ENCODE data around the gene TTLL11.

Gene TTLL11

DNA sequence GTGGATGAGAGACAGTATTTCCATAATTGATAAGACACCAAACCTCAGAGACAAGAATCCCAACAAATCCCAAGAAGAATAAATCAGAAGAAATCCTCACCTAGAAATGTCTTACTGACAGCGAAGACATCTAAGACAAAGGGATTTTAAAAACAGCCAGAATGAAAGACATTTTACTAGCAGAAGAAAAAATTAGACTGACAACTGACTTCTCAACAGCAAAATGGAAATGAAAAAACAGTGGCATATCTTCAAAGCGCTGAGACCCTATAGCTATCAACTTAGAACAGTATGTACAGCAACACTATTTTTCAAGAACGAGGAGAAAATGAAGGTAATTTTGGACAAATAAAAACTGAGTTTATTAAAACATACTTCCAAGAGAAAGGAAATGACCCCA is 16.3 kb downstream of the TTLL11 start:
- no peak for DNase-seq

DNA sequence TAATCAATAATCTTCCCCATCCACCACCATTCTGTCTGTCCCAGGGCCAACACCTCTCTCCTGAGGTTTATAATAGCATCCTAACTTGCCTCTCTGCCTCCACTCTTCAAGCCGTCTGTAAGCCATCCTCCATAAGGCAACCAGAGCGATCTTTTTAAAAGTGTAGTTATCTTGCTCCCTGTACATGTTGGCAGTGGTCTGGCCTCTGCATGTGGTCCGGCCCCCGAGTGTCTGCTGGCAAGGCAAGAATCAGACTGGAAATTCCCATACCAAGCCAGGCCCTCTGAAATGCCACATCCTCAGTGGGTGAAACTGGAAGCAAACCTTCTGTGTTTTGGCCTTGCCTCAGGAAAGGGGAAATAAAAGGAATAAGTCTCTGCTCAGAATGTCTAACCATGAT is 17.0 kb downstream of the TTLL11 start:
- DNase-seq = no peak

DNA sequence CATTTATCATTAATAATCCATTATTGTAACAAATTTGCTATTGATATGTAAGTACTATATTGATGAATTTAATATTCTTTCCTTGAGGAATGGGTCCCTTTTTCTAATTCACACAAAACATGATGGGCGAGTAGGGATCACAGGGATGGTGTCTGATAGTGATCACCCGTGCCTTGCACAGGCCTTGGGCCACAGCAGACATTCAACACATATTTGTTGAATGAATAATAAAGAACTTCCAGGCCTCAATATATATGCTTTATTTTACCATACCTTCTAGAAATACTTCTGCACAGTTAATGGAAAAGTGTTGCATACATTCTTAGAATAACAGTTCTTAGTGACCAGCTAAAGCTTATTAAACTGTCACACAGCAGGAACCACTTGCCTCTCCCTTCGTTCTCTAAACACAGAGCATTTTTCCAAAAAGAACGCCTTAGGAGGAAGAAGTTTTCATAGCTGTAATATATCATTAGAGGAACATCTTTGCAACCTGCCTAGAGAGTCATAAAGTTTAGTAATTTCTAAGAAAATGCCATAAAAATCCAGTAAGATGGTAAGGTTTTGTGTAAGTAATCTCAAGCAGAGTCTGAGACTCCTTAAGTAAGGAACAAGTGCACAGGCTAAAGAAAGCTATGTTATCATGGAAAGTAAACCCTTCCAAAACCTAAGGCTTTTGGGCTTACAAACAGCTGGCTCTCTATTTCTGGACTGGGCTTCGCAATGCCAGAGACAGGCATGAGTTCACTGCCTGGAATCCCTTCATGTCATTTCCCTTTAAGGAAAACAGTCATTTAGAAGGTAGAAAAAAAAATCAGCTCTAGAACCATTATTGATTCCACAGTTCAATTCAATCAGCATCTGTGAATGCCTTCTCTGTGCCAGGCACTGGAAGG is 17.7 kb downstream of the TTLL11 start:
- no peak for DNase-seq

DNA sequence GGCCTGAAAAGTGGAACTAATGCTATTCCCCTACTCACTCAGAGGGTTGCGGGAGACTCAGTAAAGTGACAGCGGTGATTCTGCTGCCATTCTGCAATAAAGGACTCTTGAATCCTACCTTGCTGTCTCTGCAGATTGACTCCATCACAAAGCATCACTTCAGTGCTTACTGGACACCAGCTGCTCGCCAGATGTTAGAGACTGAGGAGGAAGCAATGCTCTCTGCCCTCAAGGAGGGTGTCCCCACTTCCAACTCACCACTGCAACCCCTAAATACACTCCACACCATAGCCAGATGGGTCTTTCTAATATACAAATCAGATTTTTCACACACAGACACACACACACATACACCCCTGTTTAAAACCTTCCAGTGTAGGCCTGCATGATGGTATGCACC is 21.4 kb downstream of the TTLL11 start:
- no peak for DNase-seq

DNA sequence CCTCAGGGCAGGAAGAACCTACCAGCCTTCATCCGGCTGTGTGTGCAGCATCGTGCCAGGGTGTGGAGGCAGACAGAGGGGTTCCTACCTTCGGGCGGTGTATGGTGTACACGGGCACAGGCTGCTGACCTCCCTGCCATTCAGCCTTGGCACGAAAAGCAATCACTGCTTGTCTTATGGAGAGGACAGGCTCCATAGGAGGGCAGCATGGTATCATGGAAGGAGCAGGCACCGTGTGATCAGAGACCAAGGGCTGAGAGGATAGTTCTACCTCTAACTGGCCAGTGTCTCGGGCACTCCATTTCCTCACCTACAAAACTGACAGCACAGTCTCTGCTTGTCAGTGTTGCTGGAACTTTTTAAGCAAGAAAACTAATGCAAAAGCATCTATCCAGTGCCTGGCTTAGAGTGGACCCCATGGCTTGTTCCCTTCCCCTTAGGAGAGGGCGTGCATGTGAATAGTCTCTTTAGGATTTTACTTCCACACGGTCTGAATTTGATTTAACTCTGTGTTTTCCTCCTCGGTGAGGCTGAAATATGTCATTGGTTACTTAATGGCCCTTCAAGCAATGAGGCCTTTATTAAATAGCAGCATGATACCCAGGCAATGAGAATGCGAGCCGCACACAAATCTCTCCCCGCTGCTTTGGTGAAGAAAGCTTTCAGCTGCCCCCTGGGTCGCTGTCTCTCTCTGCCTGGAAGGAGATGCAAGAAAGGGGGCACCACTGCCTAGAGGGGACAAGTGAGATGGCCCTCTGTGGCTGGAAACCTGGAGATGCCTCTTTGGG is 22.2 kb downstream of the TTLL11 start:
- no peak for DNase-seq

DNA sequence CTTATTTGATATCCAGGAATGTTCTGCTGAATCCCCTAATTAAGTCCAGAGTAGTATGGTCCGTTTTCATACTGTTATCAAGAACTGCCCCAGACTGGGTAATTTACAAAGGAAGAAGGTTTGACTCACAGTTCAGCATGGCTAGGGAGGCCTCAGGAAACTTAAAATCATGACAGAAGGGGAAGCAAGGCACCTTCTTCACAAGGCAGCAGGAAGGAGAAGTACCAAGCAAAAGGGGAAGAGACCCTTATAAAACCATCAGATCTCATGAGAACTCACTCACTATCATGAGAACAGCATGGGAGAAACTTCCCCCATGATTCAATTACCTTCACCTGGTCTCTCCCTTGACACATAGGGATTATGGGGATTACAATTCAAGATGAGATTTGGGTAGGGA is 26.4 kb downstream of the TTLL11 start:
- peak; percentile 29 for DNase-seq

DNA sequence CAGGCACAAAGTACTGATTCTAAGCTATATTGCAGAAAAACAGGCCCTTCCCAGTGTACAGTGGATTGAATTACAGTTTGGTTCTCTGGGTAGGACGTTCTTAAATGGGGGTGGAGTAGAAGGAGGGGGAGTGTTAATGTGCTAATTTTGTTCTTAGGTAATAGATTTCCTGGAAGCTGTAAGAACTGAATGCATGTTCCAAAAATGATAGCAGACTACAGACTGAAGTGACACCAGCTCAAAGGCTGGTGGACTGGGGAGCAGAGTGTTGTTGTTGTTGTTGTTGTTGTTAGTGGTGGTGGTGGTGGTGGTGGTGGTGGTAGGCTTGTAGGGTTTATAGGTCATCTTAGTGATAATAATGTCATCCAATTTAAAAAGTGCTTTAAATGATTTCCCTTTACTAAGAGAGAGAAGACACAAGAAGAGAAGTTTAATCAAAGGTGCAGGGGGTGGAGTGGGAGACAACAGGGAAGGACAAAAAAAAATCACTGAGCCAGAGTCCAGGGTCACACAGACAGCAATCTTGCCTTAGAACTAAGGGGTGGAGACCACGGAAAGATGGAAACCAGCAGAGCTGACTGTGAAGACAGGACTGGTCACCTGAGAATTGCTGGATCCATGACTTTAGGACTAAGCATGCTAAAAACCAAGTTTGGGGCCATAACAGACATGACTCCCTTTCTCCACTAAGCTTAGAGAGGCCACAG is 27.0 kb downstream of the TTLL11 start:
- DNase-seq = peak; percentile 32

DNA sequence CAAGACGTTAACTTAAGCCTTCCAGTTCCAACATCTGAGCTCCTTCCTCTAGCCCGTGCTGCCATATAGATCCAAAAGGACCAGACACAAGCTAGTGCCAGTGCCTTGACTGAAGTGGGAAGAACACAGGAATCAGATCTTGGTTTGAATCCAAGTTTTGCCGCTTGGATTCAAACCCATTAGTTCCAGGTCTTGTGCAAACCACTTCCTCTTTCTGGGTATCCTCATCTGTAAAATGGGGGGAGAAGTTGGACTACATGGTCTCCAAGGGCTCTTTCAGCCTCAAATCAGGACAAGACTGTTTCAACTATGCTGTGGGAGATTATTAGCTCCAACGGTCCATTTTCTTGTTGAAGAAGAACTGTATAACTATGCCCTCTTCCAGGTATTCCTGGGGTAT is 32.6 kb downstream of the TTLL11 start:
- DNase-seq = peak; percentile 46

DNA sequence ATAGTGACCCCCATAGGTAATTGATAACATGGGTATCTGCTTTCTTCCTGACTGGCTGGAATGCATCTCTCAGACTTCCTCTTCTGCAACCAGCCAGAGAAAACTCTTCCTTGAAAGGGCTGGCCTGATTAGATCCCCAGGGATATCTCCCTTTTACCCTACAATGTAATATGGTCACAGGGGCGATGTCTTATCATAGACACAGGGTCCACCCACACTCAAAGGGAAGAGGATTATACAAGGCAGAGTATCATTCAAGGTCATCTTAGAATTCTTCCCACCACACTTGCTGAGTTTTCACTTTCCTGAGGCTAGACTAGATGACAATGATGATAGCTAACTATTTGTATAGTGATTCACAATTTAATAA is 33.2 kb downstream of the TTLL11 start:
- peak; percentile 46 for DNase-seq

DNA sequence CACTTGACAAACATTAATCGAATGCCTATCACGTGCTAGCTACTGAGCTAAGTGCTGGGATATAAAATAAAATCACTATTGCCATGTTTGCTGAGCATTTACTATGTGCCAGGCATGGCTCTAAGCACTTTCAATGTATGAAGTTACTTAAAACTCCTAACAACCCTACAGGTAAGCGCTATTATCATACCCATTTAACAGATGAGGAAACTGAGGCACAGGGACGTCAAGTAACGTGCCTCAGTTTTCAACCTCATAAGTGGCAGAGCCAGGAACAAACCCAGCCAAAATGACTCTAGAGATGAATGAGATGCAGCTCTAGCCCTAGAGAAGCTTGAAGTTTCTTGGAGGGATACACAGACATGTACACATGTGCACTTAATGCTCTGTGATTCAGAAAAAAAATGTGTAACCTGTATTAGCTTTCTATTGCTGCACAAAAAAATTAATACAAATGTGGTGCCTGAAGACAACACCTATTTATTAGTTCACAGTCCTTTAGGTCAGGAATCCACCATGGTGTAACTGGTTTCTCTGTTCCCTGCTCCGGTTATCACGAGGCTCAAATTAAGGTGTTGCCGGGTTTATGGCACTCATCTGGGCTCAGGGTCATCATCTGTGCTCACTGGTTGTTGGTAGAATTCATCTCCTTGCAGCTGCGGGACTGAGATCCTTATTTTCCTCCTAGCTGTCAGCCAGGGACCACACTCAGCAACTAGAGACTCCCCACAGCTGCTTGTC is 33.7 kb downstream of the TTLL11 start:
- DNase-seq = no peak

DNA sequence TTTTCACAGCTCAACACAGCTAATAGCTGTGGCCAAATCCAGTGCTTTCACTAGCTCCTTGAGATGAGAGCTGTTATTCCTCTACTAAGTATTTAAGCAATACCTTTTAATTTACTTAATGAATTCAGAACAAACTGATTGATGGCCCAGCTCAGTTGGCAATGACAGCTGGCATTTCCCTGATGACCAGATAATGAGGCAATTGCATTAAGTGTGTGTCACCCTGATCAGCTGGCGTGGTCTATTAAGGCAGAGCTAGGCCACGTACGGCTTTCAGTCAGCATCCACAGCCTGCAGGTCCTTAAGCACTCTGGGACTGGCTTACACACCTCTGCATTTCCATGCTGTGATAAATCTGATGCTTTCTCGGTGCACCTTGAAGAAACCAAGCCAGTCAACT is 34.4 kb downstream of the TTLL11 start:
- no peak for DNase-seq

DNA sequence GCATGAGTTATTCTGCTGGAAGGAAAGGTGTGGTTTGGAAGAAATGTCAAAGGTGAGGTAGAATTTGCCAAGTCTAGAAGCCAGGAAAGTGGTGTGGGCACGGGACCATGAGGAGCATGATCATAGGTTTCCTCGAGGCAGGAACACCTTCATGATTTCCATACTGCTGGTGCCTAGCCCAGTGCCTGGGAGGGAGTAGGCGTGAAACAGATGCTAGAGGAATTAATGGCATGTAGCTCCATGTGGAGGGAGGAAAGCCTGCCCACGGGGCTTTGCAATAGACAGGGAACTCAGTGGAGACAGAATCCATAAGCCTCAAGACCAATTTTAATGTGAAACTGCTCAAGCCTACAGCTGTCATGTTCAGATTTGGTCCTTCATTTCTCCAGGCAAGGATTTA is 35.1 kb downstream of the TTLL11 start:
- DNase-seq = no peak

DNA sequence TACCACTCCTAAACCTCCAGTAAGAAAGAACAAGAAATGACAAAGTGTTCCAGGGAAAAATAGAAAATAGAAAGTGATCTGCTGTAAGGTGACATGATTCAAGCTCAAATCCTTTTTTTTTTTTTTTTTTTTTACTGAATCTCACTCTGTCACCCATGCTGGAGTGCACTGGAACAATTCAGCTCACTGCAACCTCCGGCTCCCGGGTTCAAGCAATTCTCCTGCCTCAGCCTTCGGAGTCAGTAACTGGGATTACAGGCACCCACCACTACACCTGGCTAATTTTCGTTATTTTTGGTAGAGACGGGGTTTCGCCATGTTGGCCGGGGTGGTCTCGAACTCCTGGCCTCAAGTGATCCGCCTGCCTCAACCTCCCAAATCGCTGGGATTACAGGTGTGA is 35.9 kb downstream of the TTLL11 start:
- no peak for DNase-seq

DNA sequence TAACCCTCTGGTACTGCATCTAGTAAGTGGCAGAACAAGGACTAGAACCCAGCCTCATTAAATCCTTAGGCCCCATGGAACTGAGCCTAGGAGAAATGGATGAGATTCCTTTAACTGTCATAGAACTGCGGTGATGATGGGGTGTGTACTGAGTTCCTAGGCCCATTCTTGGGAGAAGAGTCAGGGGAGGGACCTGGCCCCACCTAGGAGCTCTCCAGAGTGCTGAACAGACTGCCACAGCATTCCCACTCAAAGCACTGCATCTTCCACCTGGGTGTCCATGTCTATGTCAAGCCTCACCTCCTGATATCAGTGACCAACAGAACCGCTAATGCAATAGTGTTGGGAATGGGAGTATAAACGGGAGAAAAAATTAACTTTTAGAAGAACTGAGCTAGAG is 36.6 kb downstream of the TTLL11 start:
- peak; percentile 13 for DNase-seq

DNA sequence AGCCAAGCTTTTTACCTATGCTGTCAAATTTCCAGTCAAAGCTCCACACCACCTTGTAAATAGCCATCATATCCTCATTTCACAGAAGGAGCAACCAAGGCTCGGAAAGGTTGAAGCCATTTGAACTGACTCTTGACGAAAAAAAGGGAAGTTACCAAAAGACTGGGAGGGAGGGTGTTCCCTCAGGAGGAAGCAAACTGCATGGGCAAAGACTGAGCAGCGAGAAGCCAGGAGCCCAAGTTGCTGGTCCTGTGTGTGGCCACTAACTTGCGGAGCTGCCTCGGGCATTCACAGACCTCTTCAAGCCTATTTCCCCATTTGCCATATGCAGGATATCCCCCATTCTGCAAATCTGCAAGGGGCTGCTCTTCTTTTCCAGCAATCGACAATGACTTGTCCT is 37.4 kb downstream of the TTLL11 start:
- peak; percentile 75 for DNase-seq

DNA sequence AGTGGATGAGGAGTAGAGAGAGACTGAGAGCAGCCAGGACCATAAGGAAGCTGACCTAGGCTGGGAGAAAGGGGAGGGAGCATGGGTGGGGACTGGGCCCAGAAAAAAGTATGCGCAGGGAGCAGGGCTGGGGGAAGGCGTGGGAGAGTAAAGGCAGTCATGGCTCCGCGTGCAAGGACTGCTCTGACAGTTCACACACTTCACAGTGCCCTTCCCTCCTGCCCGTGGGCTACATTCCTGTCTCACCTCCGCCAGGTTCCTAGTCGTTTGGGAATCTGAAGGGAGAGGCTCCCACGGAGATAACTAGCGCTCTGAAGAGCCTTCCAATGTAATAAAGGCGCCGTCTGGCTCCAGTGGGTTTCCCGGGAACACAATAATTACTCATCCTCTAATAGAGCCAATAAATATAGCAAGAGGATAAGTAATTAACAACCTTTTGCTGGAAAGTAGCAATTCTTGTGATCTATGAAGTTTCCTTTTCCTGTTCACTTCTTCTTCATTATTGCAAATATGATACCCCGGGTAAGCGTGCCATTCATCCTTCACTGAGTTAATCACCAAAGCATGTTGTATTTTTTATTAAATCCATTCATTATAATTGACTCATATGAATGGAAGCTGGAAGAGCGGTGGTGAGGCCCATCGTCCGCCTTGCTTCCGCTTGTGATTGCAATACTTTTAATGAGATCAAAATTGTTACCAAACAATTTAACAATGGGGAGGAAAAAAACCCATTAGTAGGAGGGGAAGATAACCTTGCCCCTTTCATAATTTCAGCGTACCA is 39.3 kb downstream of the TTLL11 start:
- DNase-seq = no peak

DNA sequence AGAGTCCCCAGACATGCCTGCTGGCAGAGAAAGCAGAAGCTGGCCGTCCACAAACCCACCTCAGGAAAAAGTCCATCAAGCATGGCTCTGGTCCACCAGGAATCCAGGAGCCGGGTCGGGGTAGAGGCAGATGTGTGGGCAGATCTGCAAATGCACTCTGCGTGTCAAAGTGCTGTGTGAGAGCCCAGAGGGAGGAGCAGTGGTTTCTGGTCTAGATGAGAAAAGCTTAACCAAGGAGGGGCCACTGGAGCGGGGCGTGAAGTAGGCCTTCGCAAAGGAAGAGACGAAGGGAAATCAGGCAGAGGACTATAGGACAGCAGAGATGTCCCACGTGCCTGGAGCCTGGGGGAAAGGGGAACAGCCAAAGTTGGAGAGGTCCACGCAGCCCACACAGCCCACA is 40.0 kb downstream of the TTLL11 start:
- no peak for DNase-seq

DNA sequence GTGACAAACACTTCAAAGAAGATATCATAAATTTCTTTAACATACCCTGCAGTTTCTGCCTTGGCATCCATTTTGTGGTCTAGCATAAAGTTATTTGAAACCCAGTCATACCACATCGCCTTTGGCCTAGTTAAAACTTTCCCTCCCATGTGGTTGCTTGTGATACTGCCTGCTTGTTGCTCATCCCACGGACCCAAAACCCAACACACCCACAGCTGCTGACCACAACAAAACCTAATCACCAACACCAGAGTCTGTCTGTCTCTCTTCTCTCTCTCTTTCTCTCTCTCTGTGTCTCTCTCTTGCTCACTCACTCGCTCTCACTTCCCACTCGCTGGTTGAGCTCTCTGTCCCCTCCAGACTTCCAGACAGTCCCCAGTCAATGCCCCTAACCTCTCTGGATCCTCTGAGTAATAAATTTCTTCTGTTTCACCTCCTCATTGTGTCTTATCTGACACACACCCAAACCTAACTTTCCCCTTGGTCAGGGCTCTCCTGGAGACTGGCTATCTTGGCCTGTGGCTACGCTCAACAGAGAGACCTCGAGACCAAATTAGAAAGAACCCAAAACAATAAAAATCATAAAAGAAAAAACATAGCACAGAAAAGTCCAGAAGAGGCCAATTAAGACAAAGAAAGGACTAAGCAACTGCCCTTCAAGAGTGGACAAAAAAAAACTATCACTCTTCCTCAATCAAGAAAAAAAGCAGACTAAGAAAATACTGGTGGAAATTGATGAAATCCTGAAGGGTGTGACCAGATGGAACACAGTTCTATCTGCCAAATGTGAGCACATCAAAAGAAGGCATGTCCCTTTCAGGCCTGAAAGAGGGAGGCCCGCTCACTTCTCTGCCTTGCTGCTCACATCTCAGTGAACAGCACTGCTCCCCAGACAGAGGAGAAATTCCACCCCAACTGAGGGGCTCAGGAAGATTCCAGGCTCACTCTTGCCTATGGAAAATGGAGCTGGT is 41.5 kb downstream of the TTLL11 start:
- DNase-seq = peak; percentile 95

DNA sequence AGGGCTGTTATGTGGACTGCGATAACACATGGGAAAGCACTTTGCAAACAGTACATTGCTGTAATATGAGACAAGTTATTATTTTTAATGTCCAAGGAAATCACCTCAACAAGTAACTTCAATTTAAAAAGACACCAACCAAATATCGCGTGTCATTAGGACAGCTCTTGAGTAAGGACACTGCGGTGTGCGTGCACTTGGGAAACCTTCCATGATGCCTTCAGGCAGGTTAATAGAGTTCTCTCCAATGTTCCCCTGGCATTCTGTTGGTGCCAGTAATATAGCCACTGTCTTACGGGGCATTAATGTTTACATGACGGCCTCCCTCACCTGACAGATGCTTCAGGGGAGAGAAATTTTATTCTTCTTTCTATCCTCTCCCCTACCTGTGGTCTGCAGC is 42.9 kb downstream of the TTLL11 start:
- no peak for DNase-seq

DNA sequence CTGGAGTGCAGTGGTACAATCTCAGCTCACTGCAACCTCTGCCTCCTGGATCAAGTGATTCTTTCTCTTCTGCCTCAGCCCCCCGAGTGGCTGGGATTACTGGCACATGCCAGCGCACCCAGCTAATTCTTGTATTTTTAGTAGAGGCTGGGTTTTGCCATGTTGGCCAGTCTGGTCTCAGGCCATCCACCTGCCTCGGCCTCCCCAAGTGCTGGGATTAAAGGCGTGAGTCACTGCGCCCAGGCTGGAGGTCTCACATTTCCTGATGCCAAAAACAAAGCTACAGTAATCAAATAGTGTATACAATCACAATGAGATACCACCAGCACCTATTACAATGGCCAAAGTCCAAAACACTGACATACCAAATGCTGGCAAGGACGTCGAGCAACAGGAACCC is 51.1 kb downstream of the TTLL11 start:
- DNase-seq = no peak
